GM21619 (cell line): ENCODE data around the gene PPM1E.
"Not testable (repeated sequence)": the region's sequence is repeated elsewhere in the genome, so short reads cannot be mapped to it uniquely, and the experiment has no call there.

Experiments used
- ATAC-seq: cut with Tn5 transposase; IDR thresholded peaks from one replicate; pipeline ENCODE4 v1.9.1; 2021; ENCODE audit not compliant: unreplicated experiment

Gene PPM1E

GRCh38 chr17:58837699-58838098 lies 82.0 kb downstream of the PPM1E start:
- ATAC-seq: no peak

GRCh38 chr17:58840820-58841612 lies 85.4 kb downstream of the PPM1E start:
- ATAC-seq: no peak

- ATAC-seq: not testable (repeated sequence)
Measured at GRCh38 chr17:58846413-58846812, 90.8 kb downstream of the PPM1E start.

GRCh38 chr17:58850106-58850505 lies 94.5 kb downstream of the PPM1E start:
- ATAC-seq: not testable (repeated sequence)

GRCh38 chr17:58865301-58865700 lies 109.6 kb downstream of the PPM1E start:
- no peak for ATAC-seq

GRCh38 chr17:58870747-58871146 lies 115.1 kb downstream of the PPM1E start:
- no peak for ATAC-seq

GRCh38 chr17:58873926-58874325 lies 118.3 kb downstream of the PPM1E start:
- no peak for ATAC-seq

GRCh38 chr17:58875261-58875660 lies 119.6 kb downstream of the PPM1E start:
- ATAC-seq: no peak

- ATAC-seq: no peak
Measured at GRCh38 chr17:58884161-58884560, 128.5 kb downstream of the PPM1E start.

GRCh38 chr17:58886514-58886913 lies 130.9 kb downstream of the PPM1E start:
- no peak for ATAC-seq

GRCh38 chr17:58889928-58890327 lies 134.3 kb downstream of the PPM1E start:
- no peak for ATAC-seq

- ATAC-seq: no peak
Measured at GRCh38 chr17:58899191-58899590, 143.5 kb downstream of the PPM1E start.

- no peak for ATAC-seq
Measured at GRCh38 chr17:58902322-58902721, 146.7 kb downstream of the PPM1E start.

GRCh38 chr17:58911741-58912343 lies 156.2 kb downstream of the PPM1E start:
- no peak for ATAC-seq

- no peak for ATAC-seq
Measured at GRCh38 chr17:58913552-58913951, 157.9 kb downstream of the PPM1E start.

- no peak for ATAC-seq
Measured at GRCh38 chr17:58913971-58914769, 158.5 kb downstream of the PPM1E start.

- no peak for ATAC-seq
Measured at GRCh38 chr17:58917228-58917627, 161.6 kb downstream of the PPM1E start.

- no peak for ATAC-seq
Measured at GRCh38 chr17:58918072-58918471, 162.4 kb downstream of the PPM1E start.

GRCh38 chr17:58918884-58919283 lies 163.2 kb downstream of the PPM1E start:
- no peak for ATAC-seq

- no peak for ATAC-seq
Measured at GRCh38 chr17:58920773-58921172, 165.1 kb downstream of the PPM1E start.

GRCh38 chr17:58932956-58933355 lies 177.3 kb downstream of the PPM1E start:
- no peak for ATAC-seq

- no peak for ATAC-seq
Measured at GRCh38 chr17:58936295-58936694, 180.6 kb downstream of the PPM1E start.
